Neutrophil (primary cell): ENCODE data around the gene SRRM3.
"Not testable (repeated sequence)": the region's sequence is repeated elsewhere in the genome, so short reads cannot be mapped to it uniquely, and the experiment has no call there.

Source experiments
- H3K27ac ChIP-seq: fragments of 200-600 bp; sonication (generic); 2 replicates; pipeline ENCODE4 v1.5.1; 2016; ENCODE audit warnings: mild to moderate bottlenecking, moderate library complexity
- H3K27me3 ChIP-seq: fragments of 200-600 bp; sonication (generic); 2 replicates; pipeline ENCODE4 v1.6.0; 2016; ENCODE audit warnings: mild to moderate bottlenecking
- H3K36me3 ChIP-seq: fragments of 200-600 bp; sonication (generic); 2 replicates; pipeline ENCODE4 v1.5.1; 2017
- H3K4me1 ChIP-seq, 2 experiments: fragments of 200-600 bp in 1 of 2; sonication (generic) in 1 of 2; 1 replicate in 1 of 2; 2 replicates in 1 of 2; pipeline versions ENCODE4 v1.5.1 to v1.6.1; 2013 to 2016; ENCODE audit warnings: low read depth in 1 of 2, low read length in 1 of 2, mild to moderate bottlenecking in 1 of 2, moderate library complexity in 1 of 2; ENCODE audit not compliant: control insufficient read depth in 1 of 2, insufficient read depth in 1 of 2
- H3K4me3 ChIP-seq, 2 experiments: fragments of 200-600 bp in 1 of 2; sonication (generic) in 1 of 2; 1 replicate in 1 of 2; 2 replicates in 1 of 2; pipeline ENCODE4 v1.5.1; 2013 to 2016; ENCODE audit warnings: low read depth in 1 of 2, low read length in 1 of 2, mild to moderate bottlenecking in 1 of 2, moderate library complexity in 1 of 2
- H3K9me3 ChIP-seq: fragments of 200-600 bp; sonication (generic); 2 replicates; pipeline ENCODE4 v1.5.1; 2016
- CTCF ChIP-seq: fragments of 200-600 bp; sonication (generic); IDR thresholded peaks from 2 replicates; pipeline ENCODE4 v1.5.1; 2016; ENCODE audit warnings: antibody characterized with exemption

The SRRM3 gene

GRCh38 chr7:76286842-76287403, 85.2 kb downstream of the SRRM3 start:
- no peaks in the 10 kb centered on the region for H3K36me3 ChIP-seq
- H3K9me3 ChIP-seq = no peaks in the 10 kb centered on the region
- no peak overlapping the region for H3K4me3 ChIP-seq
- peaks cover 6 to 16% of the 10 kb centered on the region in 2 experiments for H3K4me1 ChIP-seq
- peaks cover 48% of the 10 kb centered on the region for H3K27me3 ChIP-seq
- no peak overlapping the region for H3K27ac ChIP-seq
- no peak for TF ChIP-seq CTCF

- Histone ChIP-seq H3K27me3 (peaks cover 24% of the 10 kb centered on the region), H3K4me1 (peaks cover 11% of the 10 kb centered on the region in 2 experiments)
- H3K36me3 ChIP-seq, H3K4me3 ChIP-seq, H3K9me3 ChIP-seq, H3K27ac ChIP-seq: not testable (repeated sequence)
These were observed 89.2 kb downstream of the SRRM3 start for GRCh38 chr7:76290847-76291350.

DNA sequence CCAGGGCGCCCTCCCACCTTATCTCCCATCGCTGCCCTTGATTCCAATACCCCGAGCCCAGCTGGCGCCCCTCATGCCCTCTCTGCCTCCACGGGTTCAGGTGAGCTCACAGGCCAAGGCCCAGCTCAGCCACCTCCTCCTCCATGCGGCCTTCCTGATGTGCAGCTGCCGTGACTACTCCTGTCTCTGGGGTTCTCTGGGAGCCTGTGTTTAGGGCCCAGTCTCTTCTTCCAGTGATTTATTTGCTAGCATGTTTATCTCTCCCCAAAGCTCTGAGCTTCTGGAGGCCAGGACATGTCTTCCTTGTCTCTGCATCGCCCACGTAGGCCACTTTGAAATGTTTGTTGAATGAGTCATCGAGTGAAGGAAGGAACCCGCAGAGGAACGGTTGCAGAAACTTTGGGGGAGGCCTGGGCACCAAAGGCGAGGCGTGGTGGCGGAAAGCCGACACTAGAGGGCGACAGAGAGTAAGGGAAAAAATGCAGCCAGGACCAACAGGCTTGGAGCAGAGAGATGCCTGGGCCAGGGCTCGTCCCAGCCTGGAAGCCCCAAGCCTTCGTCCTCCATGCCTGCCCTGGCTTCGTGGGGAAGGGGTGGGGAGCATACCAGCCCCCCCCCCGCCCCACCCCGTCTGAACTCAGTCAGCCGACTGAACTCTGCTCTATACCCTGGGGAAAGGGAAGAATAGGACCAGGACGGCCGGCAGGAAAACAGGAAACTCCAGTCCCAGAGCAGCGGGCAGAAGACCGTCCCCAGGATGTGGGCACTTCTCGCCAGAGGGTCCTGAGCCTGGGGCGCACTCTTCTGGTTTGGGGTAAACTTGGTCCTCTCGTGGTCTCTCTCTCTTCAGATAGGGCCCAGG, 89.9 kb downstream of the SRRM3 start:
- Histone ChIP-seq H3K4me1 (peaks cover 11% of the 10 kb centered on the region in 2 experiments), H3K27me3 (peaks cover 17% of the 10 kb centered on the region), H3K36me3 (no peaks in the 10 kb centered on the region), H3K27ac (no peak overlapping the region), H3K9me3 (no peaks in the 10 kb centered on the region), H3K4me3 (peak overlapping the region; percentile 13 to 33)
- TF ChIP-seq CTCF = peak; percentile 95

- Histone ChIP-seq H3K27ac (no peak overlapping the region), H3K27me3 (peaks cover 16% of the 10 kb centered on the region), H3K4me1 (peaks cover 11% of the 10 kb centered on the region in 2 experiments), H3K9me3 (no peaks in the 10 kb centered on the region), H3K4me3 (peak overlapping the region; percentile 13 to 33), H3K36me3 (no peaks in the 10 kb centered on the region)
- TF ChIP-seq CTCF = no peak
These were observed 90.5 kb downstream of the SRRM3 start for GRCh38 chr7:76292213-76292573.

- H3K9me3 ChIP-seq, H3K27ac ChIP-seq, H3K4me3 ChIP-seq, H3K36me3 ChIP-seq: not testable (repeated sequence)
- peaks cover 11% of the 10 kb centered on the region in 2 experiments for H3K4me1 ChIP-seq
- H3K27me3 ChIP-seq = peaks cover 16% of the 10 kb centered on the region
These were observed 91.2 kb downstream of the SRRM3 start for GRCh38 chr7:76292911-76293310.

DNA sequence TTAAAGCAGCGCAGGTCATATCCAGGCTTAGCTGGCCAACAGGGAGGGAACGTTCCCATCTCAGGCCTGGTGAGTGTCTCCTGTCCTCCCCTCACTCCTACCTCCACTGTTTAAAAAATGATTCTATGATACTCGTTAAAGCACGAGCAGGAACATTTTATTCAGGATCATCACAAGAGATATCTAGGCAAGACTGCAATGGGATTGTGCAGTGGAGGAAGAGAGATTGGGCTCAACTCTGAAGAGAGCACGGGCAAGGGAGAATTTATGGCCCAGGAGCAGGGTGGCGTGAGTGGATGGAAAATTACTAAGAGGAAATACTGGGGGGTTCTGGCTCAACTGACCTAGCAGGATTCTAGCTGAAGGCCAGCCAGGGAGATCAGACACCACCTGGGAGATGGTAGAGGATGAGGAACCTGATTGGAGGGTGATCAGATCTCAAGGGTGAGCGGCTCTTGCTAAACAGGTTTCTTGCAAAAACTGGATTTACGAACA, 91.8 kb downstream of the SRRM3 start:
- Histone ChIP-seq H3K27me3 (peaks cover 16% of the 10 kb centered on the region), H3K9me3 (no peaks in the 10 kb centered on the region), H3K36me3 (no peaks in the 10 kb centered on the region), H3K4me1 (peaks cover 11% of the 10 kb centered on the region in 2 experiments), H3K27ac (no peak overlapping the region), H3K4me3 (no peak overlapping the region)
- TF ChIP-seq CTCF = no peak
